ENCODE data around the gene ZNF530.

Gene ZNF530

DNA sequence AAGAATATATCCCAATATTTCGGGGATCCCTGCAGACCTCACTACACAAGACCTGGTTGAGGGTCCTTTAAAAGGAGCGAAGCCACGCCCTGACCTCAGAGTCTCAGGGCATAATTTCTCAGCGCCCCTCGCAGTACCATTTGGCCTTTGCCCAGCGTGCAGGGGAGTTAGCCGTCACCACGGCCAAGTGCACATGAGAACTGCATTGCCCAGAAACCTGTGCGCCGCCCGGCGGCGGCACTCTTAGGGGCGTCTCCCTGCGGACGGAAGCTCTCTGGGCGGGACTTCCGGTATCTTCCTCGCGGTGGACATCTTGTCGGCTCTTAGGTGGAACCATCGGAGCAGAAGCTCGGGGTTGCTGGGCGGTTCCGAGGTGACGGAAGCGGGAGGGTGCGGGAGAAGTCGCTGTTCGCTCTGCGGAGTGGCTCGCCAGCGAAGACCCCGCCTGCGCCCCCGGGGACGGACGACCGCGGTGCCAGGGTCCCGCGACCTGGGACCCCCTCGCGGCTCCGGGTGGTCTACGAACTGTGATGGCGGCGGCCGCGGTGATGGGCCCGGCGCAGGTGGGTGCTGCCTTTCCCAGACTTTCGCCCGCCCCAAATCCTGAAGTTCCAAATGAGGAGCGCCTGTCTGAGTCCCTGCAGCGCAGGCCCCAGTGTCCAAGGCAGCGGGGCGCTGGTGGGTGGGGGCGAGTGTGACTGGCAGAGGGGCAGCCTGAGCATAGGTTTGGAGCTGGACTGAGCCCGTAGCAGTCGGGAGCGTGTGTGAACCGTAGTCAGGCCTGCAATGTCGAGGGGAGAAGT is 14.5 kb downstream of the ZNF530 start, which contains the start of gene ZNF134:
ZNF134 (plus strand) TSS at position 302 of the 803 bp plus-strand sequence. CDS start 5,227 bp downstream, outside the sequence.
- DNase-seq (ENCODE audit: low read depth, low spot score) = peak; percentile 66

DNA sequence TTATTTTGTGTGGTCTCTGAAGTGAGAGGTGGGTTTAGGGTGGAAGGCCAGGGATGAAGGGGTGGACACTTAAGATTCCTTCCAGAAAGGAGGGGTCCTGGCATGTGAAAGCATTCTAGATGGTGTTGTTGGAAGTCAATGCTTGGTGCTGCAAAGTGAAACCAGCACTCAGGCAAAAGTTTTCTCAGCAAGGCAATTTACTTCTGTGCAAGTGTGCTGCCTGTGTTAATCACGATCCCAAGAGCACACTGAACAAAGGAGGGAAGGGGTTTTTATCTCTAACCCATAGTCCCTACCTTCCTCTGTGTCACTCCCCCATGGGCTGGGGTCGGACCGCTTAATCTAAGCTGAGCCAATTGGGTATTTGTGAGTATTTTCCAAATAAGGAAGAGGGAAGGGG is 15.7 kb downstream of the ZNF530 start:
- DNase-seq (ENCODE audit: low read depth, low spot score) = no peak

DNA sequence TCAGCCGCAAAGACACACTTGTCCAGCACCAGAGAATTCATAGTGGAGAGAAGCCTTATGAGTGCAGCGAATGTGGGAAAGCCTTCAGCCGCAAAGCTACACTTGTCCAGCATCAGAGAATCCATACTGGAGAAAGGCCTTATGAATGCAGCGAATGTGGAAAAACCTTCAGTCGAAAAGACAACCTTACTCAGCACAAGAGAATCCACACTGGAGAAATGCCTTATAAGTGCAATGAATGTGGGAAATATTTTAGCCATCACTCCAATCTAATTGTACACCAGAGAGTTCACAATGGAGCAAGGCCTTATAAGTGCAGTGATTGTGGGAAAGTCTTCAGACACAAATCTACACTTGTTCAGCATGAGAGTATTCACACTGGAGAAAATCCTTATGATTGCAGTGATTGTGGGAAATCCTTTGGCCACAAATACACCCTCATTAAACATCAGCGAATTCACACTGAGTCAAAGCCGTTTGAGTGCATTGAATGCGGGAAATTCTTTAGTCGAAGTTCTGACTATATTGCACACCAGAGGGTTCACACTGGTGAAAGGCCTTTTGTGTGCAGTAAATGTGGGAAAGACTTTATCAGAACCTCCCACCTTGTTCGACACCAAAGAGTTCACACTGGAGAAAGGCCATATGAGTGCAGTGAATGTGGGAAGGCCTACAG is 21.1 kb downstream of the ZNF530 start:
- DNase-seq (ENCODE audit: low read depth, low spot score) = no peak

DNA sequence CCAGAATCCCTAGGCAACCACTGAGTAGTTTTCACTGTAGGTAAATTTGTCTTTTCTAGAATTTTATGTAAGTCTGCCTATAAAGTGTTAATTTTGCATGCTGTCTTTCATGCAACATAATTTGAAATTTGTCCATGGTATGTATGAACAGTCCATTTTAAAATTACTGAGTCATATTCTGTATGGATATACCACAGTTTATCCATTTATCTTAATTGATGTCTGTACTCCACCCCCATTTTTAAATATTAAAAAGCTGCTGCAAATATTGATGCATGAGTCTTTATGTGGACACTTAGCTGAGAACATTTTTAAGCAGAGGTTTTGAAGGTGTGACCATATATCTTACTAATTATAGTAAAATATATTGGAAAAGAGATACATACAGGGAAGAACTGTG is 23.4 kb downstream of the ZNF530 start:
- no peak for DNase-seq (ENCODE audit: low read depth, low spot score)

DNA sequence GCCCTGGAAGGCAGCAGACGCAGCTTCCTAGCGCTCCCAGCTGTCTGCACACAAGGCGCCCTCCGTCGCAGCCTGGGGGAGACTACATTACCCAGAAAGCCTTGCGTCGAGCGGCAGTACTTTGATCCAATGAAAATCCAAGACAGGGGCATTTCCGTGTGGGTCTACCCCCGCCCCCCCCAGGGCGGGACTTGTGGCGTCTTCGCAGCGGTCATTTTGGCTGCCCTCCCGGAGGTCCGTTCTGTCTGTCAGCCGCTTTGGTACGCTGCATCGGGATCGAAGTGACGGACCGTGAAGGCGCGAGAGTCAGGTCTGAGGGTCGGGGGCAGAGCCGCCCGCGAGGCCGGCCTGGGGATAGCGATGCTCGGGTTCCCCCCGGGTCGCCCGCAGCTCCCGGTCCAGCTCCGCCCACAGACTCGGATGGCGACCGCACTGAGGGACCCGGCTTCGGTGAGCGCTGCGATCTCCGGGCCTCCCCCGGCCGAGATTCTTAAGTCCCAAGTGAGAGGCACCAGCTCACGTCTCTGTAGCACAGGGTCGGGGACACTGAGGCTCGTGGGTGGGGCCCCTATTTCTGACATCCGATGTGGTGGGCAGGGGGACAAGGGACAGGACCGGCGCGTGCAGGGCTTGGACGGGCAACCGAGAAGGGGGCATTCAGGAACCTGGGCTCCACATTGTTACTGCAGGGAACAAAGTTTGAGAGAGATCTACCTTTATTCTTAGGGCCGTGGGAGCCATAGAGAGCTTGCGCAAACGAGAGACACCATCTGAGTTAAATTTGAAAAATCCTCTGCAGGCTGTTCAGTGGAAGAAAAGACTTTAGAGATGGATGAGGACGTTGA is 33.5 kb downstream of the ZNF530 start, which contains the start of gene ZNF211:
ZNF211 (plus strand) TSS at position 182 of the 845 bp plus-strand sequence; CDS start at position 361, 179 bp downstream.
- DNase-seq (ENCODE audit: low read depth, low spot score) = peak; percentile 86

DNA sequence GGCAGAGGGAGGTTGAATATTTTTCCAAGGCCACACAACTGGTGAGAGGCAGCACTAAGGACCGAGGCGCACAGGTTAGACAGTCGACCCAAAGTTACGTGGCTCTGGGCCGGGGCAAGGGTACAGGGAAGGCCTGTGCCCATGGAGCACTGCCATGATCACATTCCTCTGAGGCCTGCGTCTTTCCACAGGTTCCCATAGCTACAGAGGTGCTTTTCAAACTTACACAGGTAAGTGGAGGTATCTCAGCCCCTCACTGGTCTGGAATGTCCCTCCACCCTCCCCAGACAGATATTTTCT is 34.1 kb downstream of the ZNF530 start:
- DNase-seq (ENCODE audit: low read depth, low spot score) = no peak

DNA sequence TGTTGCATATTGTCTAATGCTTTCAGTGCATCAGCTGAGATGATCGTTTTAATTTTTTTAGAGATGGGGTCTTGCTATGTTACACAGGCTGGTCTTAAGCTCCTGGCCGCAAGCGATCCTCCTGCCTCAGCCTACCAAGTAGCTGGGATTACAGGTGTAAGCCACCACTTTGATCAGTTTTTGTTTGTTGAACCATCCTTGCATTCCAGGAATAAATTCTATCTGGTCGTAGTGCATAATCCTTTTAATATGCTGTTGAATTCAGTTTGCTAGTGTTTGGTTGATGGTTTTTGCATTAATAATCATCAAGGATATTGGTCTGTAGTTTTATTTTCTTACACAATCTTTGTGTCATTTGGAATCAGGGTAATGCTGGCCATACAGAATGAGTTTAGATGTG is 37.7 kb downstream of the ZNF530 start:
- DNase-seq (ENCODE audit: low read depth, low spot score) = no peak

DNA sequence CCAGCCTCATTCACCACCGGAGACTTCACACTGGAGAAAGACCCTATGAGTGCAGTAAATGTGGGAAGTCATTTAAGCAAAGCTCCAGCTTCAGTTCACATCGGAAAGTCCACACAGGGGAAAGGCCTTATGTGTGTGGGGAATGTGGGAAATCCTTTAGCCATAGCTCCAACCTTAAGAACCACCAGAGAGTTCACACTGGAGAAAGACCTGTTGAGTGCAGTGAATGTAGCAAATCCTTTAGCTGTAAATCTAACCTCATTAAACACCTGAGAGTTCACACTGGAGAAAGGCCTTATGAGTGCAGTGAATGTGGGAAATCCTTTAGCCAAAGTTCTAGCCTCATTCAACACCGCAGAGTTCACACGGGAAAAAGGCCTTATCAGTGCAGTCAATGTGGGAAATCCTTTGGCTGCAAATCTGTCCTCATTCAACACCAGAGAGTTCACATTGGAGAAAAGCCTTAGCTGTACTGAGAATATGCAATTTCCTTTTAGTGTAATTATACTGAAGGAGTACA is 42.1 kb downstream of the ZNF530 start:
- DNase-seq (ENCODE audit: low read depth, low spot score) = no peak

DNA sequence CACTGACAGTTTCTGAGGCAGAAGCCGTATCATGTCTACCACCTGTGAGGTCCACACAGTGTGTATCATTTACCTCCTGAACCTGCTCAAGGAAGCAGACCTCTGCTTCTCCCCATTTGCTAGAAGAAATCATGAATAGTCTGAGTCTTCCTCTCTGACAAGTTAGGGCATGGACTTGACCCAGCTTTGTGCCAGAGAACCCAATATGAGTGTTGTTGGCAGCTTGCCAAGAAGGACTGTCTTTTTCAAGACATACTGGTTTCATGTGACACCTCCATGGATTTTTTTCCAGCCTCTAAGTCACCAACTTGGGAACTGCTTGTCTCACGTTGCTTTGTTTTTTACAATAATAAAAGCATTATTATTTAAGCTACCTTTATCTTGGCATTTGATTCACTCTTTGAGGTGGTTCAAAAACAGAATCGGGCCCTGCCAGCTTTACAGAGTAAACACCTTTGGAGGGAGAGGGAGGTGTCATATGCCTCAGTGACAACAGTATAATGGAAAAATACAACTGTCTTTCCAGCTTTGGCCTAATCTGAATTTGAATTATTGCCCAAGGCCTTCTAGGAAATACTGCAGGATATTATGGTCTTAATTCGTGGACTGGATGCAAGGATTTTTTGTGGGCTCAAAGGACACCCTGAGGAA is 42.8 kb downstream of the ZNF530 start:
- no peak for DNase-seq (ENCODE audit: low read depth, low spot score)

DNA sequence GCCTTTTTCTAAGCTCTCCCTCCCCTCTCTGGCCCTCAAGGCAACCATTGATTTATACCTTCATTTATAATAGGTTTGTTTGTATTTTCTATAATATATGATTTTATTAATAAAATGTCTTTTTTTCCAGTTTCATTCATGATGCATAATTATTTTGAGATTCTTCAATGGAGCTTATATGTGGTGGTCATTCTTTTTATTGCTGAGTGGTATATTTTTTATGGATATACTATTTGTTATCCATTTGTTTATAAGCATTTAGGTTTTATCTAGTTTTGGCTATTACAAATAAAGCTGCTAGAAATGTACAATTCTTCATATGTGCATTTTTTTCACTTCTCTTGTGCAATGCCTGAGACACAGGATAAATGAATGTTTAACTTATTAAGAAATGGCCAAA is 44.0 kb downstream of the ZNF530 start:
- DNase-seq (ENCODE audit: low read depth, low spot score) = no peak

DNA sequence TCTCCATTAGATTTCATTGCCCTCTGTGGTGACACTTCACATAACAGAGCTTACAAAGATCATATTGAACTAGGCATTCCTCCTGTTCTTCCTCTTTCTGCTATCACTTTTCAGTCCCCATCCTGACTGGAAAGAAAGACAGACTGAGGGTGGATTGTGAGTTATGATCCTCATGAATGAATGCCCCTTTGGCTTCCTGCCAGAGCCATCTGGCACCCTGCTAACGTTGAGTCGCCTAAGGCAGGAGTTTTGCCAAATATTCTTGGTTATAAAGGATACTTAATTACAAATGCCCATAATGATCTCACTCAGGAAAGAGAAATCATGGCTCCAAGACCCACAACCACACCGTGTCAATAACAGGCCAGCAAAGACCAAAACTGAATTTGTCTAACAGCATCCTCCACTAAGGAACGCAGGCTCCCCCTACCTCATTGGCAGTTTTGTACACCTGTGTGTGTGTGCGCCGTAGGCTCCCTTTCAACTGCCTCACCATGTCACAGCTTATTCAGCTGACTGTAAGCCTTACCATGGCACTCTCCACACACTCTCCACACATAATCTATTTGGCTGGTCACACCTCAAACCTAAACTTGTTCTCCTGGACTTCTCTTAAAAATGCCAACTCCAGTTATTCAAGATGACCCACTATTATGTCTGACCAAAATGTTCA is 48.8 kb downstream of the ZNF530 start:
- DNase-seq (ENCODE audit: low read depth, low spot score) = no peak

DNA sequence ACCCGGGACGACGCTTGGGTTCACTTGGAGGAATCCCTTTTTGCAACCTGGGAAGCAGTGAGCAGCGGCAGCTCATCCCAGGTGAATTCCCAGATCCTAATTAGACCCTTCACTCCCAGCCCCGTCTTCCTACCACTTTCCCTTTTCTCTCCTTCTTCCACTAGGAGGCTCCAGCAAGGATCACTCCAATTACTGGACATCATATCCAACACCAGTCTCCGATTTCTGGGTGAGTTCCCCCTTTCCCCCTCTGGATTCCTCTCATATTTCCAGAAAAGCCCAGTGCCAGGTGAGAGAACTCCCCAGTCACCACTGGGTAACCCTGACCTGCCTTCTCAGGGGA is 51.9 kb downstream of the ZNF530 start:
- DNase-seq (ENCODE audit: low read depth, low spot score) = no peak

DNA sequence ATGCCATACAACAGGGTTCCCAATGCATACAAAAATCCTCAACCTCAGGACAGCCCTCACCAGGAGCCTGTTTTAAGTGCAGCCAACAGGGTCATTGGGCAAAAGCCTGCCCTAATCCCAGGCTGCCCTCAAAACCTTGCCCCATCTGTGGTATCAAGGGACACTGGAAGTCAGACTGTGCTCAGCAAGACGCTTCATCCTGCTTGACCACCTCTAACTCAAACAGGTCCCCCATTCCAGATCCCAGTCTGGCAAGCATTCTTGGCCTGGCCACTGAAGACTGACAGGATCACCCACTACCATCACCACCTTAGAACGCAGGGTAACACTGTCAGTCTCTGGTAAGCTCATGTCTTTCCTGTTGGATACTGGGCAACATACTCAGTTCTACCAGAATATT is 54.0 kb downstream of the ZNF530 start:
- no peak for DNase-seq (ENCODE audit: low read depth, low spot score)

DNA sequence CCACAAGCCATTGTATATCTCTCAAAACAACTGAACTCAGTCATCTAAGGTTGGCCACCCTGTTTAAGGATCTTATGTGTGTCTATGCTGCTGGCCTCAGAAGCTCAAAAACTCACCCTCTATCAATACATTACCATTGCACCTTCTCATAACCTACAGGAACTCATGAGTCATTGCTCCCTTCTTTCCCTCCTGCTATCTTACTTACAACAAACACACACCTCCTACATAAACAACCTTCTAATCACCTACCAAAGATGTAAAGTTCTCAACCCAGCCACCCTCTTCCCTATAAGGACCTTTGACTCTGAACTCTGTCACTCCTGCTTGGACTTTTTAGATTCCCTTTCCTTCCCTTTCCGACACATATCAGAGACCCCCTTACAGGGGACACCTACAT is 55.8 kb downstream of the ZNF530 start:
- DNase-seq (ENCODE audit: low read depth, low spot score) = no peak

DNA sequence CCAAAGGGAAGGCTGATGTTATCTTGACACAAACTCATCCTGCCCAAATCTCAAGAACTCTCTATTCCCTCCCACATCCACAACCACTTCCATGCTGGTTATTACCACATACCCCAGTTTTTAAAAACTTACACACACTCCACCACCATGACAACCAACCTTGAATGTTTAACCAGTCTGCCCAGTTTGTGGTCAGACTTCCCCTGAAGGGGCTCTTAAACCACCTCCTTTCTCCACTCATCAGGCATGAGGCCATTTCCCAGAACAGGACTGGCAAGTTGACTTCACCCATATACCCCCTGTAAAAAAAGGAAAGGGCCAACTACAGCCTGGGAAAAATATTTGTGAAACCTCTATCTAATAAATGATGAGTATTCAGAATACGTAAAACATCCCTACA is 56.7 kb downstream of the ZNF530 start:
- DNase-seq (ENCODE audit: low read depth, low spot score) = no peak

All from smooth muscle cell of the brain vasculature (primary cell).